ENCODE data around the gene CTNNB1.

CTNNB1 gene

DNA sequence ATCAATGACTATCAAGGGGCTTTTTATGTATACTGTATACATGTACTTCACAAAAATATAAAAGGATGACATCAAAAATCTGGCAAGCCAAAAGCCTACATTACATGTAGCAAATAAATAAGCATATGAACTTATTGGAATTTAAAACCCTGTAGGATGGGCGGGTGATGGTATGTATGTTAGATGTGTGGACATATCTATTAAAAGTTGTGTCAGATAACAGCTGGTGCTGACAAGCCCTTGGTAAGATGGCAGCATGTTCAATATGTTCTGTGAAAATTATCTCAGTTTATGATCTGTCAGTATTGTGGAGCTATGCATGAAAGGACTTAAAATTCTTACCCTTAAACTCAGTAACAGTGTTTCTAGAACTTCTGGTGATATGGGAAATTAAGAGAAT lies 20.1 kb downstream of the CTNNB1 start:
- no peak for DNase-seq (ENCODE audit: low read depth in 2 of 2)

DNA sequence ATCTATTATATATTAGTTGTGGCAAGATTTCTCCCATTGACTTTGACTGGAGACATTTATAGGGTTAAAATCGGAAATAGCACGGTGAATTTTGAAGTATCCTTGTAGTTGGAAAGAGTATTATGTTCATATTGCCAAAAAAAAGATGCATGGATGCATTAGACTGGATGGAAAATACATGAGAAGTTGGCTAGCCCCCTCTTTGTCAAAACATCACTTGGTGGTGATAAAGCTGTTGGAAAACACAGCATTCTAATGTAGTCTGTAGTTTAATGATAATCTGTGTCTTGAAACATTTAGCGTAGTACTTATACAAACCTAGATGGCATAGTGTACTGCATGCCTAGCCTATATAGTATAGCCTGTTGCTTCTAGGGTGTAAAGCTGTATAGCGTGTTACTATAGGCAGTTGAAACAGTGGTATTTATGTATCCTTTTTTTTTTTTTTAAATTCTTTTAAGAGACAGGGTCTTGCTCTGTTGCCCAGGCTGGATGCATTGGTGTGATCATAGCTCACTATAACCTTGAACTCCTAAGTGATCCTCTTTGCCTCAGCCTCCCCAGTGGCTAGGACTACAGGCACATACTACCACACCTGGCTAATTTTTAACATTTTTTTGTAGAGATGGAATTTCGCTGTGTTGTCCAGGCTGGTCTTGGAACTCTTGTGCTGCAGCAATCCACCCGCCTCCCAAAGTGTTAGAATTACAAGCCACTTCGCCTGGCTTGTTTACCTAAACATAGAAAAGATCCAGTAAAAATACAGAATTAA lies 21.8 kb downstream of the CTNNB1 start:
- no peak for DNase-seq (ENCODE audit: low read depth in 2 of 2)

- no peak for DNase-seq (ENCODE audit: low read depth in 2 of 2)
Measured at GRCh38 chr3:41222012-41222411, 22.7 kb downstream of the CTNNB1 start.

DNA sequence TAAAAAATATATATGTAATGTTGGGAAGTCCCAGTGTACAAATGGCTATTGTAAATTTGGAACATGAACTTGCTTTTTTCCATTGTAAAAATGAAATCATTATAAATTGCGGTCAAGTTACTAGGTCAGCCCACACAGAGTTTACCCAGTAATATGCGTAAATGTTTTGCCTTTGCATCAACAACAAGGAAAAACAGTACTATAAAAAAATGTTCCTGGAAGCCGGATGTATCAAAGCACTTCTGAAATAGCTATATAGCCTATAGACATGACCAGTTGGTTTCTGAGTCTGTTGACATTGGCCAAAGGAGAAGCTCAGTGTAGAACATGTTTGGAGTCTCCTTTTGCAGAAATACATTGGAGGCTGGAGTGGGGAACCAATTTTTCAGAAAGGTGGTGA lies 23.2 kb downstream of the CTNNB1 start:
- DNase-seq (ENCODE audit: low read depth in 2 of 2): no peak

- DNase-seq (ENCODE audit: low read depth in 2 of 2): no peak
Measured at GRCh38 chr3:41223078-41223477, 23.8 kb downstream of the CTNNB1 start.

GRCh38 chr3:41223691-41224090 lies 24.4 kb downstream of the CTNNB1 start:
- DNase-seq (ENCODE audit: low read depth in 2 of 2): no peak

DNA sequence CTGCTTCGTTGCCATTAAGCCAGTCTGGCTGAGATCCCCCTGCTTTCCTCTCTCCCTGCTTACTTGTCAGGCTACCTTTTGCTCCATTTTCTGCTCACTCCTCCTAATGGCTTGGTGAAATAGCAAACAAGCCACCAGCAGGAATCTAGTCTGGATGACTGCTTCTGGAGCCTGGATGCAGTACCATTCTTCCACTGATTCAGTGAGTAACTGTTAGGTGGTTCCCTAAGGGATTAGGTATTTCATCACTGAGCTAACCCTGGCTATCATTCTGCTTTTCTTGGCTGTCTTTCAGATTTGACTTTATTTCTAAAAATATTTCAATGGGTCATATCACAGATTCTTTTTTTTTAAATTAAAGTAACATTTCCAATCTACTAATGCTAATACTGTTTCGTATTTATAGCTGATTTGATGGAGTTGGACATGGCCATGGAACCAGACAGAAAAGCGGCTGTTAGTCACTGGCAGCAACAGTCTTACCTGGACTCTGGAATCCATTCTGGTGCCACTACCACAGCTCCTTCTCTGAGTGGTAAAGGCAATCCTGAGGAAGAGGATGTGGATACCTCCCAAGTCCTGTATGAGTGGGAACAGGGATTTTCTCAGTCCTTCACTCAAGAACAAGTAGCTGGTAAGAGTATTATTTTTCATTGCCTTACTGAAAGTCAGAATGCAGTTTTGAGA lies 25.0 kb downstream of the CTNNB1 start:
- peak; percentile 80 to 82 for DNase-seq (ENCODE audit: low read depth in 2 of 2)

- no peak for DNase-seq (ENCODE audit: low read depth in 2 of 2)
Measured at GRCh38 chr3:41234823-41235721, 35.8 kb downstream of the CTNNB1 start.

GRCh38 chr3:41236228-41236627 lies 36.9 kb downstream of the CTNNB1 start:
- no peak for DNase-seq (ENCODE audit: low read depth in 2 of 2)

DNA sequence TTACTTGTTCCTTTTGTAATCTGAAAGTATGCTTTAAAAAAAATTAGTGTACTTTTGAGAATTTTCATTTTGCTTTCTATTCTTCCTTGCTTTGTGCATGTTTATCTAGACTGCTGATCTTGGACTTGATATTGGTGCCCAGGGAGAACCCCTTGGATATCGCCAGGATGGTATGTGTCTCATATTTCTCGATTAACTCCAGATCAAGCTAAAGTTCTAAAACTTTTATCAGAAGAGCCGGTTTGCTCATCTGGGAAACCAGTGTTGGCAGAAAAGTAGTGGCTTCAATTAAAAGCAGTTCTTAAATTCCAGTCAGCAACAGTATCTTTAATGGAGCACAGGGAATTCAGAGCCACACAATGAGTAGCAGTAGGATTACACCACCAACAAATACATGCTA lies 38.6 kb downstream of the CTNNB1 start:
- DNase-seq (ENCODE audit: low read depth in 2 of 2): no peak

- DNase-seq (ENCODE audit: low read depth in 2 of 2): no peak
Measured at GRCh38 chr3:41239587-41239986, 40.3 kb downstream of the CTNNB1 start.

GRCh38 chr3:41241161-41241560 lies 41.9 kb downstream of the CTNNB1 start:
- no peak for DNase-seq (ENCODE audit: low read depth in 2 of 2)

- no peak for DNase-seq (ENCODE audit: low read depth in 2 of 2)
Measured at GRCh38 chr3:41241800-41242571, 42.7 kb downstream of the CTNNB1 start.

DNA sequence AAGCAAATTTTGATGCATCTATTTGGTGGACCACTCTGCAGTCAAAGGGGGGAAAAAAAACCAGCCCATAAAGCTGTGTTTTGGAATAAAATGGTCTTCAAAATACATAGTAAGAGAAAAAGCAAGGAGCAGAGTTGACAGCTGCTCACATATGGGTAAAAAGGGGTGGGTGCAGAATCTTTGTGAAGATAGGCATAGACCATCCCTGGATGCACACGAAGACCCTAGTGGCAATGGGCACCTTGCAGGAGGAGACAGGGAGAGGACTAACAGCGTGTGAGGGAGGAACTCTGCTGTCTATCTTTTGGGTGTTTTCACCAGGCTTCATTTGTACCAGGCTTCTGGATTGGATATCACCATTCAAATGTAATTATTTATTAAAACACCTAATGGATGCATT lies 43.9 kb downstream of the CTNNB1 start:
- no peak for DNase-seq (ENCODE audit: low read depth in 2 of 2)

DNA sequence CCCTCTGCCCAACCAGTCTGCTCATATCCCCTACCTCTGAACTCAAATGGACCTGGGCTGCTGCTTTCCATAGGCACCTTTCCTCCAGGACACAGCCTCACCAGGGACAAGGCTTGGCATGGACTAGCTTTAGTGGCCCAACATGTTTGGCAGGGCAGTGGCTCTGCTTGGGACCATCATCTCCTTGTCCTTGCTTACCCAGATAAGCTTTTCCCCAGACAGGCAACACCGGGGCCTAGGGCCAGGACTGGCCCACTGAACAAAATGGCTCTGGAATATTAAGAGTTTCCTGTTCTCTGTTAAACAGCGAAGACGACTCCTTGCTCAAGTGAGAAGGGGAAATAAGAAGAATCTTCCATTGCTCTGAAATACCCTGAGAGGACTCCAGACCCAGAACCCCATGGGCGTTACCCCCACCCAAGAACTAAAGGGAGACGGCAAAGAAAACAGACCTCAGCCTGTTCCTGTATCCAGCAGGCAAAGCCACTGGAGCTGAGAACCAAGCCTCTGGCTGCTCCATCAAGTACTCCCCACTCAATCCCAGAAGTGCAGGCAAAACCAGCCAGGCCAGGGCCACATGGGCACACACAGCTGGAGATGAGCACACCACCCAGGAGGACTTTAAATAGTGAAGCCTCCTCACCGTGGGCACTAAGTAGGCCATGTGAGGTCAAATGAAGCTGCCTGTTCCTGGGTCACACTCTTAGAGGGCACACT lies 45.5 kb downstream of the CTNNB1 start:
- DNase-seq (ENCODE audit: low read depth in 2 of 2): no peak

- DNase-seq (ENCODE audit: low read depth in 2 of 2): no peak
Measured at GRCh38 chr3:41247055-41248004, 48.0 kb downstream of the CTNNB1 start.

DNA sequence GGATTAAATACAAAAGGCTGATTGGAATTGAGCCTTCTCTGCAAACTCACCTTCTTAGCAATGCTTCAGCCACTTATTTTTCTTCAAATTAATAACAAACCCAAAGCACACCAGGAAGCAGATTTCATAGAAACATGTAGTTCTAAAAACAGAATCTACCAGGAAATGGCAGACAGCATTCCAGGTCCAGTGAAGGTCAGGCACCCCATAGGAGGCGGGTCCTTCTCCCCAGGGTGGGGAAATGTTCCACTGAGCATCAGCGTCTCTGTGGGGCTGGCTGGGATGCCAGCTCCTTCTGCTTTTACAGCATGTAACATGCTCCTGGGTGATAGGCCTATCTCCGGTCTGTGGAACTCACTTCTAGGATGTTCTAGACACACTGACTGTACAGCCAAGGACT lies 49.2 kb downstream of the CTNNB1 start:
- no peak for DNase-seq (ENCODE audit: low read depth in 2 of 2)

DNA sequence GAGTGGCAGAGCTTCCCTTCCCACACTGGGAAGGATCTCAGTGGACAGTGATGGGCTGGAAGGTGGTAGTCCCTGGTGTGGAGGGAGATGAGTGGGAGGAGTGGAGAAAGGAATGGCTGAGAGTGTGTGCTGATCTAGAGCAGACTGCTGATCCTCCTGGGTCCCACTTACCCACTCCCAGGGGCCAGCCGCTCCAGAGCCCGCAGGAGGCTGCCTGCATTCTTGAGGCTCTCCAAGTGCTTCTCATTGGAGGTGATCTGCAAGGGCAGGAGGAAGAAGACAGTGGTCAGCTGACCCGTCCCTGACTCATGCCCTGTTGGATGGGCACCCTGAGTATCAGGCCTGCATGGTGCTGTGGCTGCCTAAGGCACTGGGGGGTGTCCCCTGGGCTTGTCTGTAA lies 50.0 kb downstream of the CTNNB1 start:
- DNase-seq (ENCODE audit: low read depth in 2 of 2): no peak

GRCh38 chr3:41250825-41251224 lies 51.5 kb downstream of the CTNNB1 start:
- DNase-seq (ENCODE audit: low read depth in 2 of 2): no peak

GRCh38 chr3:41251593-41251992 lies 52.3 kb downstream of the CTNNB1 start:
- DNase-seq (ENCODE audit: low read depth in 2 of 2): no peak

All from fibroblast of skin of left quadriceps (primary cell).